NB4 (cell line): Measurements from ENCODE around the gene SERINC3.

Experiments
- MYC ChIP-seq: IDR thresholded peaks from 2 replicates; pipeline ENCODE4 v1.6.1; 2011; ENCODE audit warnings: low read depth, low read length
- POLR2A ChIP-seq: IDR thresholded peaks from 2 replicates; pipeline ENCODE4 v1.6.1; 2011; ENCODE audit warnings: mild to moderate bottlenecking; ENCODE audit not compliant: insufficient read length; ENCODE audit errors: extremely low read depth
- TF ChIP-seq, protein P1 (sequence below): IDR thresholded peaks from one replicate; pipeline ENCODE4 v1.5.1; 2012; ENCODE audit warnings: low read depth, low read length
- TF ChIP-seq, protein P2 (sequence below): IDR thresholded peaks from 2 replicates; pipeline ENCODE4 v1.6.1; 2011; ENCODE audit warnings: low read depth, low read length

DNA sequence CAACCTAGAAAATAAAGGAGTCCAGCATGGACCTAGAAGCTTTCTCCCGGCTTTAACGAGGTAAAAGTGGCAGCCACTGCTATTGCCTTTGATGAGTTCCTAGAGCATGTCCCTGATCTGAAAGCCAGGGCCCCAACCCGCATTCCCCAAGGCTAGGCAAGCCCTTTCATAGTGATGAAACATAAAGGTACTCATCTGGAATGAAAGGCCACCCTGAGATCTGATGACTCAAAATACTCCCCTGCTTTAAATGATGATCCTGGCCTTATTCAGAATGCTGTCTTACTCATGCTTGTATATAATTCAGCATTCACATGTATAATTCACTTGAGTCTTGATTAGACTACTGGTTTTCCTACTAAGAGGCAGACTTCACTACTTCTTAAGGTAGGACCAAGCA is 24.9 kb downstream of the SERINC3 start:
- TF ChIP-seq, protein P1, sequence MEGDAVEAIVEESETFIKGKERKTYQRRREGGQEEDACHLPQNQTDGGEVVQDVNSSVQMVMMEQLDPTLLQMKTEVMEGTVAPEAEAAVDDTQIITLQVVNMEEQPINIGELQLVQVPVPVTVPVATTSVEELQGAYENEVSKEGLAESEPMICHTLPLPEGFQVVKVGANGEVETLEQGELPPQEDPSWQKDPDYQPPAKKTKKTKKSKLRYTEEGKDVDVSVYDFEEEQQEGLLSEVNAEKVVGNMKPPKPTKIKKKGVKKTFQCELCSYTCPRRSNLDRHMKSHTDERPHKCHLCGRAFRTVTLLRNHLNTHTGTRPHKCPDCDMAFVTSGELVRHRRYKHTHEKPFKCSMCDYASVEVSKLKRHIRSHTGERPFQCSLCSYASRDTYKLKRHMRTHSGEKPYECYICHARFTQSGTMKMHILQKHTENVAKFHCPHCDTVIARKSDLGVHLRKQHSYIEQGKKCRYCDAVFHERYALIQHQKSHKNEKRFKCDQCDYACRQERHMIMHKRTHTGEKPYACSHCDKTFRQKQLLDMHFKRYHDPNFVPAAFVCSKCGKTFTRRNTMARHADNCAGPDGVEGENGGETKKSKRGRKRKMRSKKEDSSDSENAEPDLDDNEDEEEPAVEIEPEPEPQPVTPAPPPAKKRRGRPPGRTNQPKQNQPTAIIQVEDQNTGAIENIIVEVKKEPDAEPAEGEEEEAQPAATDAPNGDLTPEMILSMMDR = no peak
- no peak for TF ChIP-seq POLR2A
- no peak for TF ChIP-seq MYC
- TF ChIP-seq, protein P2, sequence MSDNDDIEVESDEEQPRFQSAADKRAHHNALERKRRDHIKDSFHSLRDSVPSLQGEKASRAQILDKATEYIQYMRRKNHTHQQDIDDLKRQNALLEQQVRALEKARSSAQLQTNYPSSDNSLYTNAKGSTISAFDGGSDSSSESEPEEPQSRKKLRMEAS = no peak
